HL-60 (cell line): ENCODE measurements around the gene NET1.

ENCODE experiments used
- DNase-seq, 2 experiments: peaks; one replicate each; pipeline ENCODE4 v3.0.0-alpha.2; 2010 to 2020; ENCODE audit warnings: low read depth in 1 of 2, low spot score in 1 of 2
- H3K27ac ChIP-seq: fragments of 250-450 bp; sonication (Bioruptor Pico); replicated peaks from 2 replicates; pipeline ENCODE4 v1.5.1; 2020; ENCODE audit warnings: mild to moderate bottlenecking, moderate library complexity
- H3K27me3 ChIP-seq: fragments of 250-450 bp; sonication (Bioruptor Pico); 2 replicates; pipeline ENCODE4 v1.5.1; 2021; ENCODE audit warnings: mild to moderate bottlenecking, moderate library complexity; ENCODE audit not compliant: insufficient read depth, poor library complexity, severe bottlenecking
- H3K4me3 ChIP-seq: replicated peaks from 2 replicates; pipeline ENCODE4 v1.5.1; 2011; ENCODE audit warnings: mild to moderate bottlenecking, control low read depth, low read length; ENCODE audit not compliant: insufficient read depth
- CTCF ChIP-seq: IDR thresholded peaks from one replicate; pipeline ENCODE4 v1.5.1; 2011; ENCODE audit warnings: low read length, control low read depth, inconsistent platforms; ENCODE audit not compliant: insufficient read depth
- GABPA ChIP-seq: IDR thresholded peaks from 2 replicates; pipeline ENCODE4 v1.6.1; 2012; ENCODE audit warnings: low read depth
- POLR2AphosphoS5 ChIP-seq: IDR thresholded peaks from 2 replicates; pipeline ENCODE4 v1.6.1; 2012; ENCODE audit warnings: low read depth
- REST ChIP-seq: IDR thresholded peaks from 2 replicates; pipeline ENCODE4 v1.6.1; 2012; ENCODE audit warnings: low read depth; ENCODE audit not compliant: insufficient replicate concordance
- SPI1 ChIP-seq: IDR thresholded peaks from 2 replicates; pipeline ENCODE4 v1.6.1; 2012; ENCODE audit warnings: low read depth, mild to moderate bottlenecking, borderline replicate concordance

The NET1 gene

GRCh38 chr10:5396556-5397300 lies 15.6 kb upstream of the NET1 start:
- Histone ChIP-seq H3K27me3 (no peaks in the 10 kb centered on the region), H3K27ac (no peak overlapping the region), H3K4me3 (no peak overlapping the region)
- DNase-seq: no peak
- TF ChIP-seq GABPA: no peak
- no peak for TF ChIP-seq CTCF
- no peak for TF ChIP-seq POLR2AphosphoS5
- TF ChIP-seq SPI1: no peak
- no peak for TF ChIP-seq REST

GRCh38 chr10:5399332-5399731 lies 13.0 kb upstream of the NET1 start:
- H3K27me3 ChIP-seq: no peaks in the 10 kb centered on the region
- no peak overlapping the region for H3K27ac ChIP-seq
- no peak overlapping the region for H3K4me3 ChIP-seq
- DNase-seq: no peak
- no peak for TF ChIP-seq SPI1
- TF ChIP-seq POLR2AphosphoS5: no peak
- TF ChIP-seq CTCF: no peak
- no peak for TF ChIP-seq REST
- no peak for TF ChIP-seq GABPA

- no peak overlapping the region for H3K27ac ChIP-seq
- no peaks in the 10 kb centered on the region for H3K27me3 ChIP-seq
- no peak overlapping the region for H3K4me3 ChIP-seq
- no peak for DNase-seq
- TF ChIP-seq GABPA (no peak), CTCF (no peak), SPI1 (no peak), REST (no peak), POLR2AphosphoS5 (no peak)
Measured at GRCh38 chr10:5400468-5401240, 11.7 kb upstream of the NET1 start.
